Activated naive CD8-positive, alpha-beta T cell treated with anti-CD3 and anti-CD28 coated beads, Interleukin-2, amount 50 U/mL, for 16 hours (primary cell): ENCODE measurements around the gene LCA5.
"Not testable (repeated sequence)": the region's sequence is repeated elsewhere in the genome, so short reads cannot be mapped to it uniquely, and the experiment has no call there.

Source experiments
- DNase-seq: peaks from one replicate; pipeline ENCODE4 v3.0.0-alpha.2; 2020; ENCODE audit warnings: low read depth, low spot score

The LCA5 gene

GRCh38 chr6:79538106-79538971 is 1.1 kb upstream of the LCA5 start:
- DNase-seq: no peak

DNA sequence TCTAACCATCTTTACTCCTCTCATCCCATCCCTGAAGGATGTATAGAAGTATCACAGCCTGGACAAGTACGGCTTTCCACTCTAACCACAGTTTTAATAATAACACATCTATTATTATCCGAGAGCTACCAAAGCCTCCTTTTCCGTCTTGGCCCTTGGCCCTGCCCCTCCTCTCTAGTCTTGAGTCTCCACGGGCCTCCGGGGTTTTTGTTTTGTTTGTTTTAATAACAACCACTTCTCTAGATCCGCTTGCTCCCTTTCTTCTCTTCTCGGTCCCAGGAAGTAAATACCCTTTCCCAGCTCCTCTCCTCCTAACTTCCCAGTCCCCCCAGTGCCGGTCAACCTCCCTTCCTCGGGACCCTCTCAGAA is 661 bp downstream of the LCA5 start:
- DNase-seq: no peak

DNA sequence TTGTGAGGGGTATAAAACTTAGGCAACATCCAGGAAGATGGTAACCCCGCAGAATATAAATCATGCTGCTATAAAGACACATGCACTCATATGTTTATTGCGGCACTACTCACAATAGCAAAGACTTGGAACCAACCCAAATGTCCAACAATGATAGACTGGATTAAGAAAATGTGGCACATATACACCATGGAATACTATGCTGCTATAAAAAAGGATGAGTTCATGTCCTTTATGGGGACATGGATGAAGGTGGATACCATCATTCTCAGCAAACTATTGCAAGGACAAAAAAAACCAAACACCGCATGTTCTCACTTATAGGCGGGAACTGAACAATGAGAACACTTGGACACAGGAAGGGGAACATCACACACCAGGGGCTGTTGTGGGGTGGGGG is 7.7 kb downstream of the LCA5 start:
- not testable (repeated sequence) for DNase-seq

GRCh38 chr6:79526897-79527296 is 10.3 kb downstream of the LCA5 start:
- DNase-seq: no peak

DNA sequence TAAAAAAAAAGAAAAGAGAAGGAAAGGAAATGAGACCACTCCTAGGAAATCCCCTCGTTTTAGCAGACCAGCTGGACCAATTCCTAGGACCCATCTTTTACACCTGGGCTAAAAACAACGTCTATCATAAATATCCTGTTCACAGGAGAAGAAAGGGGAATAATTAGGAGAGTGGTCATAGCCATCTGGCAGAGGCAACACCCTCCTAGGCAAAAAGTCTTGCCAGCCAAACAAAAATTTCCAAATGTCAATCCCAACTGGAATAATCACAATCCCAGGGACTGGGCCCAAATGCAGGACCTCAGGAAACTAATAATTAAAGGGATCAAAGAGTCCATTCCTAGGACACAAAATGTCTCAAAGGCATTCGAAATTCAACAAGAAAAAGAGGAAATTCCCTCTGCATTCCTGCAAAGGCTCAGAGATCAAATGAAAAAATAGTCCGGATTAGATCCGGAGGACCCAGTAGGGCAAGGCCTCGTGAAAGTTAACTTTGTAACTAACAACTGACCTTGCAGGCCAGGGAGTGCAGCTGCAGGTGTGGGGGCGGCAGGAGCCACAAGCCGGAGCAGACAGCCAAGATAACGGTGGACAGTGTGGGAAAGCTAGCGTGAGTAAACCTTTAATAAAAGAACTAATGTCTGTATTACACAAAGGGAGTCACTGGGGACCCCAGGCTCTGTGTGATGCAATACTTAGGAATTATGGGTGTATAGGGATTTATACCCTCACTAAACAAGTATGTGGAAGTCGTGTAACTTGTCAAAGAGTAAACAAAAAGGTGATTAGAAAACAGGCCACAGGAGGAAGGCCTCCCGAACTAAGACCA is 11.7 kb downstream of the LCA5 start:
- no peak for DNase-seq

GRCh38 chr6:79524065-79524464 is 13.2 kb downstream of the LCA5 start:
- no peak for DNase-seq

- no peak for DNase-seq
These were observed 14.6 kb downstream of the LCA5 start for GRCh38 chr6:79522609-79523008.

DNA sequence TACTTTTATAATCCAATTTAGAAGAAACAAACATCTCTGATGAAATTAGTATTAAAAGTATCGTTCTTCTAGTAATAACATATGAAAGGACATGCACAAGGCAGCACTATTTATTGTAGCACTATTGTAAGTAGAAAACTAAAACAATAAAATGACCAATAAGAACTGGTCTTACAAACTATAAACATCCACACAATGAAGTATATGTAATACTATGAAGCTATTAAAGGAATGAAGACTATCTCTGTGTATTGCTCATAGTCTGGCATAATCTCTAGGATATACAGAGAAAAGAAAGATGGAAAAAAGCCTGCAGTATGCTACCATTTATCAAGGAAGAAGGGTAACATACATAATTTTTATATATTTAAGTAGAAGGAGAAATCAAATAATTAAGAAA is 16.7 kb downstream of the LCA5 start:
- DNase-seq: no peak

- DNase-seq: no peak
These were observed 18.4 kb downstream of the LCA5 start for GRCh38 chr6:79518842-79519241.

DNA sequence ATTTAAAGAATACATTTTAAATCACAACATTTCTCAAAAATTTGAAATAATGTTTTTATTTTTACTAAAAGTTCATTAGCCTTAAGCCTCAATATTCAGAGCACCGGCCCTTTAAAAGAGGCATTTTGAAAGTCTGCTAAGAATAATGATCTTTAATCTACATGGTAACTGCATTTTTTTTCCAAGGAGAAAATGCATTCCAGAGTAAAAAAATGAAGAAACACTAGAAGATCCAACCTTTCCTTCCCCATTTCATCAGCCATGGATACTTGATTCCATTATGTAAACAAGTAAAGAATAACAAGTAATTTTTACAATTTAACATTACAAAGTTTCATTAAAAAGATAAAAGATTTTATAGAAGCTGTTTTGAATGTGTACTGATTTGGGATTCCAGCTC is 21.8 kb downstream of the LCA5 start:
- no peak for DNase-seq

DNA sequence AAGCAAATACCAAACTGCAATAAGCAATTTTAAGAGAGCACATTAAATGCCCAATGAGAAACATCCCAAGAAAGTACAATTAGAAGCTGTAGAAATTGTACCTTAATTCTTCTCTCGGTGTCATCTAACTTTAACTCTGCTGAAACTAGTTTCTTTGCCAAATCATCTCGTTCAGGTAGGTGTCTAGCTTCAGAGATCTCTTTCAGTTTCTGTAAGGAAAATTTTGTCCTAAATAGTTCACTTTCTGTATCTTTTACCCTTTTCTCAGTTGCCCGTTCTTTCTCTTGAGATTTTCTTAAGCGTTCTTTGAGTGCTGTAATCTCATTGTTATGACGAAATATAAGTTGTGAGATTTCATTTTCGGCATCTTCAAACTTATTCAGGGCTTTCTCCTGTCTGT is 24.1 kb downstream of the LCA5 start:
- DNase-seq: no peak

DNA sequence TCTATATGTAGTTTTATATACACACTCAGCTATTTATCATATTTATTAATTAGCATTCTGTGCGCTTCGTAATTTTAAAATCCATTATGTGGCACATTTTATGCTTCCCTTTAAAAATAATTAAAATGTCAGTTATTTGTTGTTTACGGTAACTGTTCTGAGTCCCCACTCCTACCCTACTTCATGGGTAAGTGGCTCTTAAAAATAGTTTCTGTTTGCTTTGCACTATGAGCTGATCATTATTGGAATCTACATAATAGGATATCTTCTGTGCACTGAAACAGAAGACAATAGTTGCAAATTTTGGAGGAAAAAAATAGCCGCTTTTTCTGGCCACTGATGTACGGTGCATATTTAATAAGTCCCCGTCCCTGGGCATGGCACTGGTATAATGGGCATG is 25.2 kb downstream of the LCA5 start:
- DNase-seq: no peak

- no peak for DNase-seq
These were observed 26.5 kb downstream of the LCA5 start for GRCh38 chr6:79510707-79511106.

GRCh38 chr6:79506251-79506650 is 31.0 kb downstream of the LCA5 start:
- no peak for DNase-seq

DNA sequence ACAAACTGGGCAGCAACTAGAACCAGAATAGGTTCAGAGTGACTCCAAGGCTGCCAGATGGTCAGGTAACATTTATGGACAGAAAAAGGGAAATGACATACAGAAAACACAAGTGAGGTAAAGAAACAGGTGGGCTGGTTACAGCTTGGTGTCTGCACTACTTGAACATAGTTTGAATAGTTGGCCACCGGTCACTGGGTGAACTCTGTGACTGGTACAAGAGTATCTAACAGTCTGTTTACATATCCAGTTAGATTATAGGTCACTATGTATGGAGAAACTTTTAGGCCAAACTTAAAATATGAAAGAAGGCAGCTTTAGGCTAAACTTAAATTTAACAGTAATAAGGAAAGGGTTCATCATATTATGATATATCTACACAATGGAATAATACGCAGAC is 32.9 kb downstream of the LCA5 start:
- no peak for DNase-seq

DNA sequence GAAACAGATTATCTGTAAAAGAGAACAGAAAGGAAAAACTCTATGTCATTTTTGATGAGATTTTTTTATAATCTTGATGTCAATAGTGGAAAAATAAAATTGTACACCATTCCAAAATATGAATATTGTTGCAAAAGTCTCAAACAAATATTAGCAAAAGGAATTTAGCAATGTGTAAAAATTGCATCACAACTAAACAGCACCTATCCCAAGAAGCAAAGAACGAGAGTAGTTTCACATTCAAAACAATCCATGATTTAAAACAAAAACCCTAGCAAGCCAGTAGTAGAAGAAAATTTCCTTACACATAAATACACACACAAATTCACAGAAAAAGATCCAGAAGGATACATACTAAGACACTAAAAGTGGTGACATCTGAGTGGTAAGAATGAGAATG is 38.4 kb downstream of the LCA5 start:
- no peak for DNase-seq

GRCh38 chr6:79495246-79495645 is 42.0 kb downstream of the LCA5 start:
- no peak for DNase-seq

- DNase-seq: no peak
These were observed 42.4 kb downstream of the LCA5 start for GRCh38 chr6:79494841-79495240.

GRCh38 chr6:79470728-79471127 is 66.5 kb downstream of the LCA5 start:
- no peak for DNase-seq

DNA sequence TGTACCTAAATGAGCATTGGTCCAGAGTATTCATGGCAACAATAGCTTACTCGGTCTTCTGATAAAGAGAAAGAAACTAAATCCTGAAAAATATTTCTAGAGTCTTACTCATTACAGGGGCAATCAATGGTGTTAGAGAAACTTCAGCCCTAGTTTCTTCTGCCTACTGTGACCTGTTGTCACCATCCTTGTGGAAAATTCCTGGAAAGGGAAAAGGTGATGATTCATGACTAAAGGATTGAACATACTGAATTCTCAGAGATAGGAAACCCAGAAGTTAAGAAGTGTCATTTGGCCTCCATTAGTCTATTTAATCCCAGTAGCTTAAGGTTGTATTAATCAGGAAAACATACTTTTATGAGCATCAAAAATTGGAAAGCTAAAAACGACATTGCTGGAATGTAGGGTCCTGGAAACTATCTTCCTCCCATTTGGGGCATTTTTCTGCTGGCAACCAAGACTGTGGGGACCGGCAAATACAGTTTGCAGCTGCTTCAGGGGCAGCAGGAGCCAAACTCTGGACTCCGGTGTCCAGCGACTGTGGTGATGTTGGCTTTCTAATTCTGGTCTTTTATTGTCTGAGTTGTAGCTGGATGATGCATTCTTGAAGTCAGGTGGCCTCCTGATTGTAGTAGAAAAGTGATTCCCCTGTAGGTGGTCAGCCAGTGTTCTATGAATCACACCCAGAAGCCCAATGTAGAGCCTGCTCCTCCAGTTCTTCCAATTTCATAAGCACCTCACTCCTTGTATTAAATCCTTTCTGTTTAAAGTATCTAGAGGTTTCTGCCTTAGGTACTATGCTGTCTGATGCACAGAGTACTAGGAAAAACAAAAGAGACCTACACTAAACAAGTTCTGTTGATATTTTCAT is 67.6 kb downstream of the LCA5 start:
- no peak for DNase-seq

- no peak for DNase-seq
These were observed 68.6 kb downstream of the LCA5 start for GRCh38 chr6:79468587-79468986.

DNA sequence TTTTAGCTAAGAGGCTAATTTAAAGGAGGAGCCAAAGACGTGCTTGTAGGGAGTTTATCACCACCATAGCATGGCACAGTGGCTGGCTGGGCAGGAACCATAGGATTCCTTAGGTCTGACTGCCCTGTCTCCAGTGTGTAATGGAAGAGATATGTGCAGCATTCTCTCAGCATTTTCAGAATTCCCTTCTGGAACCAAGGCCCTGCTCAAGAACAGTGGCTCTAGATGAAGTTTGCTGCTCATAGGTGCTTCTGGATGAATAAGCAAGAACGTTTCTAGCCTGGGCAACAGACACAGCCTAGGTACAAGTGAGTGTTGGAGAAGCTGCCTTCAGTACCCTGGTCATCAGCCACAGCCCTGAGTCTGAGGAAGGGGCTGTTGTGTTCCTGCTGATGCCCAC is 69.1 kb downstream of the LCA5 start:
- DNase-seq: no peak
